ENCODE results near the gene SLC6A13. TPM values are rescaled to one million over a fixed set of nuclear protein-coding genes. Genes with fewer than 3 reads are reported as not detected.

The SLC6A13 gene
- total and polyA plus RNA-seq, 10 of the 15 experiments (the other 5 are each of a cell fraction or from before 2014, with no cell fraction given) = 0.18 to 1.2 (median 0.20) TPM; not detected in 3

GRCh38 chr12:232731-233614, 29.7 kb downstream of the SLC6A13 start (continued):
- TF ChIP-seq USF2 (IDR thresholded peaks at IDR 0.05; ENCODE audit: borderline replicate concordance, low read depth, low read length) (no peak), YY1 (IDR thresholded peaks at IDR 0.05; ENCODE audit: low read depth, low read length) (no peak), SUPT20H (IDR thresholded peaks at IDR 0.05; ENCODE audit: borderline replicate concordance, control insufficient read depth, low read depth, low read length) (no peak), MLLT1 (IDR thresholded peaks at IDR 0.05) (no peak), STAT3 (IDR thresholded peaks at IDR 0.05; ENCODE audit: low read depth, low read length) (no peak), E2F8 (IDR thresholded peaks at IDR 0.05; ENCODE audit: low read depth, partially characterized antibody) (no peak), MEF2B (IDR thresholded peaks at IDR 0.05; ENCODE audit: partially characterized antibody, poor library complexity, severe bottlenecking) (no peak), ATF7 (IDR thresholded peaks at IDR 0.05; ENCODE audit: low read depth) (no peak)
